Measurements from ENCODE around the gene IGF2.

DNA sequence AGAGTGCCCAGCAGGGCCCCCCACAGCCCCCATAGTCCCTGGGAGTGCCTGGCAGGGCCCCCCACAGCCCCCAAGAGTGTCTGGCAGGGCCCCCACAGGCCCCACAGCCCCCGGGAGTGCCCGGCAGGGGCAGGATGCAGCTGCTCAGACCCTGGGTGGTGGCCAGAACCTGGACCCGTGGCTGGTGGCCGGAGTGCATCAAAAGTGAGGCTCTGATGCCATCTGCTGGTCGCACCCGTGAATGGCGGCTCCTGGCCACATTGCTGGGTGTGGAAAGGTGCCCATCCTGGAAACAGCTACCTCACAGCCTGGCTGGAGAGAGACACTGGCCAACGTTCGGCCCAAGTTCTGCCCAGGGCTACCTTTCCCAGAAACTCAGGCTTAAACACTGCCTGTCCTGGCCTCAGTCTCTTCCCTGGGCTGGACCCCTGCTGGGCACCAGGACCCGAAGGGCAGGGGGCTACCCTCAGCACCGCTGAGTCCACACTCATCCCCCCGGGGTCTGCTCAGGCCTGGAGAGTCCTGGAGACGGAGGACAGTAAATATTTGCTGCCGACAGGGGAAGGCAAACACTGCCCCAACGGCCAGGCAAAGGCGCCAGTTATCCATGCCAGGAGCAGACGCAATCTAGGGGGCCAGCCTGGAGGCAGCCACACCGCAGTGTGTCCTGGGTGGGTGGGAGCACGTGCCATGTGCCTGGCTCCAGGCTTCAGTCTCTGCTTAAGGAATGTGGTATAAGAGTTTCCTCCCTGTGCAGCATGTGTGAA lies 17.4 kb upstream of the IGF2 start:
- TF ChIP-seq, protein P1, sequence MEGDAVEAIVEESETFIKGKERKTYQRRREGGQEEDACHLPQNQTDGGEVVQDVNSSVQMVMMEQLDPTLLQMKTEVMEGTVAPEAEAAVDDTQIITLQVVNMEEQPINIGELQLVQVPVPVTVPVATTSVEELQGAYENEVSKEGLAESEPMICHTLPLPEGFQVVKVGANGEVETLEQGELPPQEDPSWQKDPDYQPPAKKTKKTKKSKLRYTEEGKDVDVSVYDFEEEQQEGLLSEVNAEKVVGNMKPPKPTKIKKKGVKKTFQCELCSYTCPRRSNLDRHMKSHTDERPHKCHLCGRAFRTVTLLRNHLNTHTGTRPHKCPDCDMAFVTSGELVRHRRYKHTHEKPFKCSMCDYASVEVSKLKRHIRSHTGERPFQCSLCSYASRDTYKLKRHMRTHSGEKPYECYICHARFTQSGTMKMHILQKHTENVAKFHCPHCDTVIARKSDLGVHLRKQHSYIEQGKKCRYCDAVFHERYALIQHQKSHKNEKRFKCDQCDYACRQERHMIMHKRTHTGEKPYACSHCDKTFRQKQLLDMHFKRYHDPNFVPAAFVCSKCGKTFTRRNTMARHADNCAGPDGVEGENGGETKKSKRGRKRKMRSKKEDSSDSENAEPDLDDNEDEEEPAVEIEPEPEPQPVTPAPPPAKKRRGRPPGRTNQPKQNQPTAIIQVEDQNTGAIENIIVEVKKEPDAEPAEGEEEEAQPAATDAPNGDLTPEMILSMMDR (IDR thresholded peaks at IDR 0.05), result peak; percentile 98
- TF ChIP-seq POLR2AphosphoS5 (IDR thresholded peaks at IDR 0.05; ENCODE audit: low read depth, low read length) (no peak), TCF7L2 (IDR thresholded peaks at IDR 0.05; ENCODE audit: low read depth, low read length) (no peak)
- TF ChIP-seq, protein P2, sequence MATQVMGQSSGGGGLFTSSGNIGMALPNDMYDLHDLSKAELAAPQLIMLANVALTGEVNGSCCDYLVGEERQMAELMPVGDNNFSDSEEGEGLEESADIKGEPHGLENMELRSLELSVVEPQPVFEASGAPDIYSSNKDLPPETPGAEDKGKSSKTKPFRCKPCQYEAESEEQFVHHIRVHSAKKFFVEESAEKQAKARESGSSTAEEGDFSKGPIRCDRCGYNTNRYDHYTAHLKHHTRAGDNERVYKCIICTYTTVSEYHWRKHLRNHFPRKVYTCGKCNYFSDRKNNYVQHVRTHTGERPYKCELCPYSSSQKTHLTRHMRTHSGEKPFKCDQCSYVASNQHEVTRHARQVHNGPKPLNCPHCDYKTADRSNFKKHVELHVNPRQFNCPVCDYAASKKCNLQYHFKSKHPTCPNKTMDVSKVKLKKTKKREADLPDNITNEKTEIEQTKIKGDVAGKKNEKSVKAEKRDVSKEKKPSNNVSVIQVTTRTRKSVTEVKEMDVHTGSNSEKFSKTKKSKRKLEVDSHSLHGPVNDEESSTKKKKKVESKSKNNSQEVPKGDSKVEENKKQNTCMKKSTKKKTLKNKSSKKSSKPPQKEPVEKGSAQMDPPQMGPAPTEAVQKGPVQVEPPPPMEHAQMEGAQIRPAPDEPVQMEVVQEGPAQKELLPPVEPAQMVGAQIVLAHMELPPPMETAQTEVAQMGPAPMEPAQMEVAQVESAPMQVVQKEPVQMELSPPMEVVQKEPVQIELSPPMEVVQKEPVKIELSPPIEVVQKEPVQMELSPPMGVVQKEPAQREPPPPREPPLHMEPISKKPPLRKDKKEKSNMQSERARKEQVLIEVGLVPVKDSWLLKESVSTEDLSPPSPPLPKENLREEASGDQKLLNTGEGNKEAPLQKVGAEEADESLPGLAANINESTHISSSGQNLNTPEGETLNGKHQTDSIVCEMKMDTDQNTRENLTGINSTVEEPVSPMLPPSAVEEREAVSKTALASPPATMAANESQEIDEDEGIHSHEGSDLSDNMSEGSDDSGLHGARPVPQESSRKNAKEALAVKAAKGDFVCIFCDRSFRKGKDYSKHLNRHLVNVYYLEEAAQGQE (IDR thresholded peaks at IDR 0.05; ENCODE audit: insufficient read depth in 1 of 2, low read depth in 2 of 2, low read length in 1 of 2), result peak in 1 of 2 experiments; percentile 68; a peak in 1 of 4 replicates

All from Panc1 (cell line).